HCT116 (cell line): ENCODE results near the gene DOCK1. TPM values are rescaled to one million over a fixed set of nuclear protein-coding genes. Genes with fewer than 3 reads are reported as not detected.
"Not testable (repeated sequence)": the region's sequence is repeated elsewhere in the genome, so short reads cannot be mapped to it uniquely, and the experiment has no call there.

ENCODE experiments used
- ATAC-seq: fragments of 200-7000 bp; cut with Tn5 transposase; 2 replicates; pipeline ENCODE4 v1.9.1; 2020; ENCODE audit warnings: mild to moderate bottlenecking, moderate library complexity
- BruUV-seq: library from RNA; stranded (reverse); fragments of 400-500 nt; replicated peaks from 2 replicates; lab custom pipeline; 2021; lab: Mats Ljungman, UMichigan
- CTCF ChIA-PET: fragments of 300-600 bp; sonication (Branson Sonifier 250); formaldehyde crosslinking; loops from one replicate; lab custom pipeline; 2021; ENCODE audit warnings: antibody characterized with exemption; lab: Charles Lee
- POLR2A ChIA-PET: fragments of 300-600, 350-600 bp; sonication (Branson Sonifier 250); formaldehyde crosslinking; loops from one replicate; lab custom pipeline; 2021; ENCODE audit warnings: antibody characterized with exemption; lab: Charles Lee
- RAD21 ChIA-PET, 2 experiments: fragments of 300-600 bp; sonication (Branson Sonifier 250); formaldehyde crosslinking; loops; one replicate each; lab custom pipeline; 2023; ENCODE audit warnings: low total read pairs in 2 of 2; ENCODE audit not compliant: uncharacterized antibody in 2 of 2, unreplicated experiment in 2 of 2, low non-redundant PET in 1 of 2; lab: Charles Lee
- DNase-seq: peaks from one replicate; pipeline ENCODE4 v3.0.0-alpha.2; 2010; ENCODE audit warnings: low read depth, low spot score
- H2AFZ ChIP-seq: fragments of 200-600 bp; shearing (Covaris generic), sonication (generic); 2 replicates; pipeline ENCODE4 v1.6.1; 2017; ENCODE audit warnings: low read depth, mixed run types, mixed read lengths, antibody characterized with exemption, low read length; ENCODE audit not compliant: poor library complexity, severe bottlenecking
- H3K27ac ChIP-seq: 2 replicates; pipeline ENCODE4 v1.5.1; 2012; ENCODE audit warnings: low read depth, low read length
- H3K27me3 ChIP-seq: fragments of 200-600 bp; sonication (generic); 2 replicates; pipeline ENCODE4 v1.6.1; 2016; ENCODE audit warnings: mixed run types, low read length, mixed read lengths; ENCODE audit not compliant: insufficient read depth
- H3K36me3 ChIP-seq, 2 experiments: fragments of 200-500 bp in 1 of 2; fragments of 200-600 bp in 1 of 2; sonication (Bioruptor generic) in 1 of 2; sonication (generic) in 1 of 2; 2 replicates each; pipeline versions ENCODE4 v1.5.1 to v1.6.1; 2014 to 2016; ENCODE audit warnings: low read length in 2 of 2, inconsistent platforms in 1 of 2, mixed read lengths in 1 of 2, mixed run types in 1 of 2; ENCODE audit not compliant: insufficient read depth in 2 of 2, control insufficient read depth in 1 of 2
- H3K4me1 ChIP-seq, 2 experiments: fragments of 200-600 bp in 1 of 2; sonication (generic) in 1 of 2; 2 replicates each; pipeline versions ENCODE4 v1.5.1 to v1.6.1; 2012 to 2017; ENCODE audit warnings: low read length in 2 of 2, inconsistent platforms in 1 of 2, mild to moderate bottlenecking in 1 of 2, mixed read lengths in 1 of 2, mixed run types in 1 of 2, moderate library complexity in 1 of 2; ENCODE audit not compliant: insufficient read depth in 2 of 2, control insufficient read depth in 1 of 2
- H3K4me2 ChIP-seq: fragments of 200-600 bp; sonication (generic); 2 replicates; pipeline ENCODE4 v1.6.1; 2017; ENCODE audit warnings: mixed run types, low read length, mixed read lengths
- H3K4me3 ChIP-seq, 2 experiments: fragments of 200-600 bp in 1 of 2; sonication (generic) in 1 of 2; replicated peaks in 1 of 2; 2 replicates each; pipeline ENCODE4 v1.5.1; 2011 to 2016; ENCODE audit warnings: low read length in 2 of 2, control low read depth in 1 of 2, low read depth in 1 of 2, mild to moderate bottlenecking in 1 of 2, mixed read lengths in 1 of 2, mixed run types in 1 of 2
- H3K79me2 ChIP-seq: fragments of 200-600 bp; sonication (generic); 2 replicates; pipeline ENCODE4 v1.6.1; 2017; ENCODE audit warnings: mild to moderate bottlenecking, mixed run types, low read length, moderate library complexity, mixed read lengths; ENCODE audit not compliant: insufficient read depth
- H3K9ac ChIP-seq: fragments of 200-600 bp; sonication (generic); 2 replicates; pipeline ENCODE4 v1.6.1; 2016; ENCODE audit warnings: low read length, mixed read lengths
- H3K9me2 ChIP-seq: fragments of 200-600 bp; sonication (generic), shearing (Covaris generic); 2 replicates; pipeline ENCODE4 v1.6.1; 2017; ENCODE audit warnings: mixed run types, mild to moderate bottlenecking, moderate library complexity; ENCODE audit not compliant: insufficient read depth
- H3K9me3 ChIP-seq, 2 experiments: fragments of 200-500 bp in 1 of 2; fragments of 200-600 bp in 1 of 2; sonication (Bioruptor generic) in 1 of 2; sonication (generic) in 1 of 2; 2 replicates each; pipeline ENCODE4 v1.6.1; 2014 to 2017; ENCODE audit warnings: low read length in 2 of 2, mixed read lengths in 2 of 2, inconsistent platforms in 1 of 2, low read depth in 1 of 2, mild to moderate bottlenecking in 1 of 2, mixed run types in 1 of 2, moderate library complexity in 1 of 2; ENCODE audit not compliant: control insufficient read depth in 1 of 2, insufficient read depth in 1 of 2
- H4K20me1 ChIP-seq: fragments of 200-600 bp; sonication (generic), shearing (Covaris generic); 2 replicates; pipeline ENCODE4 v1.6.1; 2017; ENCODE audit warnings: mixed run types, mild to moderate bottlenecking, moderate library complexity; ENCODE audit not compliant: insufficient read depth
- ATF3 ChIP-seq: IDR thresholded peaks from 2 replicates; pipeline ENCODE4 v1.6.1; 2012
- EGR1 ChIP-seq: IDR thresholded peaks from 2 replicates; pipeline ENCODE4 v1.6.1; 2012; ENCODE audit warnings: low read depth
- ELF1 ChIP-seq: IDR thresholded peaks from 2 replicates; pipeline ENCODE4 v1.6.1; 2012; ENCODE audit warnings: low read depth, borderline replicate concordance
- EZH2 ChIP-seq: fragments of 200-600 bp; sonication (generic); IDR thresholded peaks from 2 replicates; pipeline ENCODE4 v1.6.1; 2017; ENCODE audit warnings: antibody characterized with exemption, mixed run types
- FOSL1 ChIP-seq: IDR thresholded peaks from 2 replicates; pipeline ENCODE4 v1.6.1; 2012; ENCODE audit warnings: low read depth
- JUND ChIP-seq: IDR thresholded peaks from 2 replicates; pipeline ENCODE4 v1.6.1; 2012
- MAX ChIP-seq: IDR thresholded peaks from 2 replicates; pipeline ENCODE4 v1.6.1; 2012
- RAD21 ChIP-seq: IDR thresholded peaks from 2 replicates; pipeline ENCODE4 v1.6.1; 2012; ENCODE audit warnings: low read depth, mild to moderate bottlenecking
- ZBTB33 ChIP-seq: IDR thresholded peaks from 2 replicates; pipeline ENCODE4 v1.6.1; 2011; ENCODE audit warnings: mild to moderate bottlenecking, low read length, moderate library complexity; ENCODE audit not compliant: insufficient replicate concordance; ENCODE audit errors: extremely low read depth
- intact Hi-C: fragments of 100-400 bp; cut with micrococcal nuclease; formaldehyde crosslinking; loops from 2 replicates; pipeline ENCODE4 v1.10.0; 2022
- total RNA-seq: library from RNA; stranded (reverse); gene quantifications from one replicate; pipeline ENCODE4 v1.2.1, GENCODE V29; 2021; ENCODE audit not compliant: unreplicated experiment

The DOCK1 gene
- total RNA-seq, 1 experiment from 2014 or later: 46.5 TPM

- Histone ChIP-seq H3K4me3 (no peak overlapping the region), H3K9me2 (no peaks in the 10 kb centered on the region), H3K9ac (no peak overlapping the region), H3K79me2 (peaks cover 72% of the 10 kb centered on the region), H3K27ac (no peak overlapping the region), H3K36me3 (no peaks in the 10 kb centered on the region), H3K27me3 (no peaks in the 10 kb centered on the region), H2AFZ (no peak overlapping the region), H3K9me3 (no peaks in the 10 kb centered on the region), H4K20me1 (peaks cover 13% of the 10 kb centered on the region; the same call in 1 of the 2 replicates), H3K4me1 (no peaks in the 10 kb centered on the region), H3K4me2 (no peak overlapping the region)
- intact Hi-C loops: no loop called here
- no TSS peak for BruUV-seq
- ChIA-PET RAD21 (no interaction called here), CTCF (no interaction called here), POLR2A (no interaction called here)
- no peak for DNase-seq
- no peak; the same call in 1 of the 2 replicates for ATAC-seq
- TF ChIP-seq EGR1 (no peak), JUND (no peak), EZH2 (no peak), ATF3 (no peak)
Measured at GRCh38 chr10:126935263-126935946, 30.2 kb downstream of the DOCK1 start.

GRCh38 chr10:126937026-126937425 is 31.8 kb downstream of the DOCK1 start:
- RAD21 ChIA-PET: no interaction called here
- BruUV-seq: no TSS peak
- no peaks in the 10 kb centered on the region for H3K9me3 ChIP-seq
- POLR2A ChIA-PET: no interaction called here
- no peak overlapping the region for H3K4me3 ChIP-seq
- H3K36me3 ChIP-seq: no peaks in the 10 kb centered on the region
- TF ChIP-seq MAX: no peak
- no peak for TF ChIP-seq ZBTB33
- TF ChIP-seq ELF1: no peak
- TF ChIP-seq ATF3: no peak
- no peak for TF ChIP-seq RAD21
- TF ChIP-seq EGR1: no peak
- no peak for TF ChIP-seq FOSL1
- H3K79me2 ChIP-seq: peaks cover 78% of the 10 kb centered on the region
- H4K20me1 ChIP-seq: peaks cover 13% of the 10 kb centered on the region; the same call in 1 of the 2 replicates
- intact Hi-C loops: no loop called here
- DNase-seq (no peak), ATAC-seq (no peak)
- H3K27ac ChIP-seq: no peak overlapping the region
- no peaks in the 10 kb centered on the region for H3K27me3 ChIP-seq
- H3K4me2 ChIP-seq: no peak overlapping the region
- CTCF ChIA-PET: no interaction called here
- no peak overlapping the region for H2AFZ ChIP-seq
- no peaks in the 10 kb centered on the region for H3K4me1 ChIP-seq
- H3K9ac ChIP-seq: no peak overlapping the region
- H3K9me2 ChIP-seq: no peaks in the 10 kb centered on the region

GRCh38 chr10:126938121-126938520 is 32.9 kb downstream of the DOCK1 start:
- H3K27me3 ChIP-seq, H3K4me2 ChIP-seq, BruUV-seq, H3K36me3 ChIP-seq, RAD21 ChIA-PET, CTCF ChIA-PET, POLR2A ChIA-PET, intact Hi-C loops, ATAC-seq, H3K27ac ChIP-seq, H3K9me2 ChIP-seq, H2AFZ ChIP-seq, H3K9me3 ChIP-seq, H3K9ac ChIP-seq, DNase-seq, H3K4me1 ChIP-seq, H3K4me3 ChIP-seq: not testable (repeated sequence)
- peaks cover 13% of the 10 kb centered on the region; the same call in 1 of the 2 replicates for H4K20me1 ChIP-seq
- H3K79me2 ChIP-seq: peaks cover 84% of the 10 kb centered on the region
